Stimulated activated CD4-positive, alpha-beta T cell treated with anti-CD3 and anti-CD28 coated beads, Interleukin-4, amount 100 ng/mL, for 4 hours (primary cell): ENCODE results near the gene CPSF4L.

Experiments used
- DNase-seq, 2 experiments: peaks; one replicate each; pipeline ENCODE4 v3.0.0-alpha.2; 2020

The CPSF4L gene

GRCh38 chr17:73288534-73289302, 27.0 kb upstream of the CPSF4L start:
- DNase-seq: no peak

- no peak for DNase-seq
These were observed 25.2 kb upstream of the CPSF4L start for GRCh38 chr17:73286863-73287296.

- no peak for DNase-seq
These were observed 24.5 kb upstream of the CPSF4L start for GRCh38 chr17:73285916-73286862.

- no peak for DNase-seq
These were observed 23.9 kb upstream of the CPSF4L start for GRCh38 chr17:73285603-73285908.

- no peak for DNase-seq
These were observed 23.4 kb upstream of the CPSF4L start for GRCh38 chr17:73284906-73285602.

- no peak for DNase-seq
These were observed 22.7 kb upstream of the CPSF4L start for GRCh38 chr17:73284354-73284753.

- no peak for DNase-seq
These were observed 22.2 kb upstream of the CPSF4L start for GRCh38 chr17:73283841-73284282.

- DNase-seq: no peak
These were observed 21.6 kb upstream of the CPSF4L start for GRCh38 chr17:73283250-73283649.

GRCh38 chr17:73282629-73283028, 20.9 kb upstream of the CPSF4L start:
- no peak for DNase-seq

- no peak for DNase-seq
These were observed 20.2 kb upstream of the CPSF4L start for GRCh38 chr17:73281928-73282327.

- DNase-seq: no peak
These were observed 18.5 kb upstream of the CPSF4L start for GRCh38 chr17:73280191-73280590.

GRCh38 chr17:73279704-73280103, 18.0 kb upstream of the CPSF4L start:
- no peak for DNase-seq

- no peak for DNase-seq
These were observed 17.1 kb upstream of the CPSF4L start for GRCh38 chr17:73278465-73279453.

GRCh38 chr17:73278049-73278464, 16.4 kb upstream of the CPSF4L start:
- DNase-seq: no peak

GRCh38 chr17:73274490-73274889, 12.8 kb upstream of the CPSF4L start:
- no peak for DNase-seq

- no peak for DNase-seq
These were observed 11.2 kb upstream of the CPSF4L start for GRCh38 chr17:73272906-73273218.

GRCh38 chr17:73271072-73271471, 9.4 kb upstream of the CPSF4L start:
- DNase-seq: no peak

- no peak for DNase-seq
These were observed 8.1 kb upstream of the CPSF4L start for GRCh38 chr17:73269791-73270190.

- DNase-seq: no peak
These were observed 7.6 kb upstream of the CPSF4L start for GRCh38 chr17:73269329-73269615.

GRCh38 chr17:73268582-73269328, 7.1 kb upstream of the CPSF4L start:
- DNase-seq: no peak

- DNase-seq: no peak
These were observed 6.2 kb upstream of the CPSF4L start for GRCh38 chr17:73267648-73268537.
